GM18498 (cell line): ENCODE data around the gene SLC36A4.
"Not testable (repeated sequence)": the region's sequence is repeated elsewhere in the genome, so short reads cannot be mapped to it uniquely, and the experiment has no call there.

Experiments used
- ATAC-seq: cut with Tn5 transposase; IDR thresholded peaks from one replicate; pipeline ENCODE4 v1.9.1; 2021; ENCODE audit warnings: mild to moderate bottlenecking, moderate library complexity; ENCODE audit not compliant: unreplicated experiment

The SLC36A4 gene

DNA sequence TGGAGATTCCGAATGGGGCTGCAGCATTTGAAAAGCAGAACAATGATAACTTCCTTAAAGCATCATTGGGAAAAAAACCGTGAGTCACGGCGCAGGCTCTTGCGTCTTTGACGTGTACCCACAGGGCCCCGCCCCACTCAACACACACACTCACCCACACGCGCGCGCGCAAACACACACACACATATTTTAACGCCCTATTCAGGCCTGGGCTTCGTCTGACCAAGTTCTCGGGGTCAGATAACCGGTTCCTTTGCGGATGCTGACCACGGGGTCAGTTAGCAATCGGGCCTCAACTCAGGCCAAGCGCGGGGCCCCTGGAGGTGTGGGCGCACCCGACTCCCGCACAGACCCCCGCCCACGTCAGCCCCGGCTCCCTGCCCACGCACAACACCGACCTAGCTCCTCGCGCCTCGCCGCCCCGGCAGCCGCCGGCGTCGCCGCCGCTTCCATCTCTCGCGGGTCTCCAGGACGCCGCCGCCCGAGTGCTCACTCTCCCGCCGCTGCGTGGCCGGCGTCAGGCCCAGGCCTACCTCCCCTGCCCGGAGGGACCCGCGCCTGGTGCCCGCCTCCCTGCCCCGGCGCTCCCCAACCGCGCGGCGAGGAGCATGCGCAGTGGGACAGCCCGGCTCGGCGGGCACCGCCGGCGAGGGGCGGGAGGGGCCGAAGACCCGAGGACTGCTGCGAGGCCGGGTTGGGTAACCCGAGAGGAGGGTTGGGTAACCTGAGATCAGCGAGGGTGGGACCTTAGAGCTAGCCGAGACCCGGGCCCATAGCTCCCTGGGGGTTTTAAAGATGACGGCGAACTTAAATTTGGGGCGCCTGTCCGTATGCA is at the start of gene SLC36A4:
TSS of gene SLC36A4 (minus strand) at position 612 of the 835 bp plus-strand sequence. CDS start at position 453, 159 bp downstream.
- peak; percentile 93 for ATAC-seq

- ATAC-seq, result not testable (repeated sequence)
Measured at GRCh38 chr11:93246790-93247189, 49.0 kb upstream of the SLC36A4 start.

GRCh38 chr11:93244018-93244417 is 46.2 kb upstream of the SLC36A4 start:
- no peak for ATAC-seq

DNA sequence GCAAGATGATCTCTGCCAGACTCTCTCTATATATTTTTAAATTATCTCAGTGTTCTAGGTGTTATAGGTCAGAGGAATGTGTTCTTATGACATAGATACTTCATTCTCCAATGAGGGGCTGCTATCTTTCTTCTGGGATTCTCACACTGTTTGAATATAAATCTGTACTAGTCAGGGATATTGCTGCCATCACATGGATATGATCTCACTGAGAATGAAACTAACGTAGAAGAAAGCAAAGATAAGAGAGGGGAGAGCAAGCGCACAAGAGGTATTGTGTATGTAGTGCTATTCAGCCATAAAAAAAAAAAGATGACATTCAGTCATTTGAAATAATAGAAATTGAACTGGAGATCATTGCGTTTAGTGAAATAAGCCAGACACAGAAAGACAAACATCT is 42.2 kb upstream of the SLC36A4 start:
- ATAC-seq, result no peak

GRCh38 chr11:93238956-93239355 is 41.2 kb upstream of the SLC36A4 start:
- ATAC-seq, result no peak

- ATAC-seq, result no peak
Measured at GRCh38 chr11:93236741-93237675, 39.2 kb upstream of the SLC36A4 start.

GRCh38 chr11:93234602-93235207 is 36.9 kb upstream of the SLC36A4 start:
- ATAC-seq, result peak; percentile 99

- no peak for ATAC-seq
Measured at GRCh38 chr11:93229876-93230275, 32.1 kb upstream of the SLC36A4 start.

GRCh38 chr11:93225662-93226061 is 27.9 kb upstream of the SLC36A4 start:
- ATAC-seq, result no peak

GRCh38 chr11:93221539-93221938 is 23.7 kb upstream of the SLC36A4 start:
- ATAC-seq, result no peak

DNA sequence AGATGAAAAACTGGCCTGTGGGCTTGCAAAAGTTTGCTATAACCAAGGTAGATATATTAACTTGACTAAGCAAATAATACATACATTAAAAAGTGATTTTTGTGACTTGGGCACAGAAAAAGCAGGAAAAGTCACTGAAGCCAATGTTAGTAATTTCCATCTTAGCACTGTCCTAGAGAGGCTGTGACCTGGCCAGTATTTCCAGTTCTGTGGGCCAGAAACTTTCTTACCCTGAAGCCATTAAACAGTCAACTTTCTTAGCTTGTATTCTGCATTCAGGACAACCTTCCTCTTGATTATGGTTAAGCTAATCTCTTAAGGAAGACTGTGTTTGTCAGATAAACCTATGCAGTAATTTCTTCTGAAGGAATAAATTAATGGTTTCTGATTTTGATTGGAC is 22.3 kb upstream of the SLC36A4 start:
- no peak for ATAC-seq

DNA sequence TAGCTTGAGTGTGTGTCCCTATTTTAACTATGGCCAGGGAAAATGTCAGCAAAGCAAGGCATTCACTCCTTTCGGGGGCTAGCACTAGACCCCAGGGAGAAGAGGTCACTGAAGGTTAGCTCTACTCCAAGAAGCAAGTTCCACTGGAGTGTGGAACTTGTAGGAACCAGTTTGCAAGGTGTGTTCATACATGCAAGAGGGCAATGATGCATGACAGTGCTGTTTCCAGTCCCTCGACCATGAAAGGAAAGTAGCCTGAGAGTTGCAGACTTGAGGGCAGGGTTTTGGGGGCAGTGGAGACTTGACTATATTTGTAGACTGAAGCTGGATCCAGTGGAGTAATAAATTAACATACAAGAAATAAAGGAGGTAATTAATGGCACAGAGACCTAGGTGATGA is 21.6 kb upstream of the SLC36A4 start:
- peak; percentile 77 for ATAC-seq

DNA sequence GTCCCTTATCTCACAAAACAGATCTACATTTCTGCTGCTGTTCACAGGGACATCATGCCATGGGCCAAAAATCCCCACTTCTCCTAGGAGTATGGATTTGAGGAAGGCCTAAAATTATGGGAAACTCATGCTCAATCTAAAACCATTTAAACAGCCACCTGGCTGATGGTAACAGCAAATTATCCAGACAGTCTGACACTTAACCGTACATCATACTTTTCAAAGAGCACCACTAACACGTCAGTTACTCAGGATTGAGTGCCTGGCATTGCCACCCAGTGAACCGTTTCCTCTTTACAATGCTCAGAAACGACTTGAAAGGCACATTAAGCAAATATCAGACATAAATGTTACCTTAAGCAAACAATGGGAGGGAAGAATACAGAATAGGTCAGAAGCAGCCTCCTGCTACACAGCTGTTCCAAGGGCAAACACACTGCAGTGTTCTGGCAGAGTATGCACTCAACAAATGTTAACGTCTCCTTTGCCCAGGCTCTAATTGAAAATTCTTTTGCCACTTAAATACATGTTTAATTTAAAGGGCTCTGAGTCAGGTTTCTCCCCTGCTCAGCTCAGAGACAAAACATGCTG is 18.8 kb upstream of the SLC36A4 start:
- ATAC-seq, result no peak

GRCh38 chr11:93213622-93214021 is 15.8 kb upstream of the SLC36A4 start:
- ATAC-seq, result no peak

GRCh38 chr11:93212094-93212493 is 14.3 kb upstream of the SLC36A4 start:
- no peak for ATAC-seq

GRCh38 chr11:93209466-93209865 is 11.7 kb upstream of the SLC36A4 start:
- no peak for ATAC-seq

- no peak for ATAC-seq
Measured at GRCh38 chr11:93208663-93209270, 11.0 kb upstream of the SLC36A4 start.

DNA sequence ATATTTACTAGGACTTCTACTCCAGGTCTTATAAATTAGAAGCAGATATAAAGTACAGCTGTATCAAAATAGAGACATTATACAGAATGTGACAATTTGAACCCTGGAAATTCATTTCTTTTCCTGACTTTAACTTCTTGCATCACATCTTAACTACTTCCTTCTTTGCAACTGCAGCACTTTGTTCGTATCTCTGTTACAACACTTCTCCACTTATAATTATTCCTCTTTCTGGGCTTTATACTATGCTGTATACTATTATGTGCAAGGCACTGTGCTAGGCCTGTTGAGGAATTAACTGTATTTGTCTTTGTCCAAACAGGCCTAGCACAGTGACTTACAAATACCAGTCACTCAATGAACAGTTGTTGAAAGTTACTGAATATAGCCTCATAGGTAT is 1.8 kb upstream of the SLC36A4 start:
- no peak for ATAC-seq

DNA sequence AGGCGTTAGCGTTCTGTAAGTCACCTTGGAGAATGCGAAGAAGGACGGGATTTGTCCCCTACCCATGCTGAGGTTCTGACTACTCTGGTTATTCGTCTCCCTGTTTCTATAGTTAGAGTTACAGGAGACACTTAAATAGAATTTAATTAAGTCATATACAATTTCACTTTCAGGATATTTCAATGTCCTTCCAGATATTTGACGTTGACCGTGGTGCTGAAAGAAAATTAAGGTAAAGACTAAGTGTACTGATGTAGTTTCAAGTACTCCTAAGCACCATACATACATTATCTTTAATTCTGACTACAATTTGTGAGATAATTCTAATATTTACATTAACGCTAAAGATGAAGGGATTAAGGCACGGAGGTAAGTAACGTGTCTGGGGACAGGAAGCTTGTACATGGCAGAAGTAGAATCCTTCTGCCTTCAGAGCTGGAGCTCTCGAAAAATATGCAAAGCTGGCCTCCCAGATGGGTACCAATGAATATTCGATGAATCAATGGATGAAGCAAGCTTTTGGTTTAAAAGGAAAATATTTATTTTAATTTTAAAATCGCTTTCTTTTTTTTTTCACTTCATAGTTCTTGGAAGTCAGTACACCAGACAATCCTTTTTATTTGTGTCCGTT is 539 bp upstream of the SLC36A4 start:
- ATAC-seq, result no peak

DNA sequence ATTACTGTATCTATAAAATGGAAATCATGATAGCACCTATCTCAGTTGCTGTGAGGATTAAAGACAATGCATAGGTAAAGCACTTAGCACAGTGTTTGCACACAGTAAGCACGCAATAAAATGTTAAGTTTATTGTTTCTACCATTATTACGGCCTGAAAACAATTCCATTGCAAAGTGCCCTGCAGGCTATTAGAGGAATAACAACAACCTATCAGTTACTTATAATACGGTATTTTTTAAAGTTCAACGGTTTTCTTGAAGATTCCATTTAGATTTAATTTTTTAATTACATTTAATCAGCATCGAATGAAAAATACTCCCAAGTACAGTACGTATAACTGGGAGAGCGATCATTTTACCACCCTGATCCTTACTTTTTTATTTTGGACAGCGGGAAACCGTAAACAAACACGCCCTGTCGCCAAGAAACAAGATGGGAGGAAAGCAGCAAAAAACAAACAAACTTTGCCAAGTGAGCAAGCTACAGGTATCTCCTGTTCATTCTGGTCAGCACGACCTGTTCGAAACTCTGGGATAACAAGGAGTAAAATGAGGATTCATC is 893 bp downstream of the SLC36A4 start:
- ATAC-seq, result peak; percentile 25
